Fibroblast of lung (primary cell): ENCODE measurements around the gene NTMT1. TPM values are rescaled to one million over a fixed set of nuclear protein-coding genes. Genes with fewer than 3 reads are reported as not detected.
A peak's percentile ranks its signal among the peaks of the same experiment; 100 is the strongest.

Experiments
- DNase-seq, 2 donors: peaks; one replicate each; pipeline versions ENCODE4 v3.0.0 to v3.0.0-alpha.2; 2010; ENCODE audit warnings: low read depth in 2 of 2
- H2AFZ ChIP-seq: 2 replicates; pipeline ENCODE4 v1.5.1; 2012; ENCODE audit warnings: low read length, control low read depth, inconsistent platforms
- H3K27ac ChIP-seq: 2 replicates; pipeline ENCODE4 v1.5.1; 2011; ENCODE audit warnings: low read length, control low read depth; ENCODE audit not compliant: insufficient read depth
- H3K27me3 ChIP-seq: 2 replicates; pipeline ENCODE4 v1.5.1; 2011; ENCODE audit warnings: mild to moderate bottlenecking, low read length; ENCODE audit not compliant: control insufficient read depth, insufficient read depth
- H3K36me3 ChIP-seq: 2 replicates; pipeline ENCODE4 v1.5.1; 2011; ENCODE audit warnings: low read length; ENCODE audit not compliant: control insufficient read depth, insufficient read depth
- H3K4me1 ChIP-seq: 2 replicates; pipeline ENCODE4 v1.5.1; 2011; ENCODE audit warnings: low read length; ENCODE audit not compliant: control insufficient read depth, insufficient read depth; ENCODE audit errors: extremely low read depth
- H3K4me2 ChIP-seq: 2 replicates; pipeline ENCODE4 v1.5.1; 2011; ENCODE audit warnings: low read length, control low read depth; ENCODE audit not compliant: insufficient read depth; ENCODE audit errors: extremely low read depth
- H3K4me3 ChIP-seq, 4 experiments: fragments of 200-600 bp in 1 of 4; sonication (generic) in 1 of 4; replicated peaks in 1 of 4; 2 replicates each; pipeline ENCODE4 v1.5.1; 2011 to 2016; ENCODE audit warnings: low read length in 4 of 4, low read depth in 3 of 4, mild to moderate bottlenecking in 3 of 4, control low read depth in 2 of 4, inconsistent platforms in 1 of 4, mixed read lengths in 1 of 4; ENCODE audit not compliant: insufficient read depth in 1 of 4; ENCODE audit errors: control extremely low read depth in 1 of 4
- H3K79me2 ChIP-seq: 2 replicates; pipeline ENCODE4 v1.5.1; 2012; ENCODE audit warnings: mild to moderate bottlenecking, low read length, inconsistent platforms; ENCODE audit not compliant: control insufficient read depth, insufficient read depth
- H3K9ac ChIP-seq: 2 replicates; pipeline ENCODE4 v1.5.1; 2011; ENCODE audit warnings: mild to moderate bottlenecking, low read length, control low read depth; ENCODE audit not compliant: insufficient read depth
- H3K9me3 ChIP-seq: 2 replicates; pipeline ENCODE4 v1.5.1; 2012; ENCODE audit warnings: low read depth, low read length; ENCODE audit not compliant: control insufficient read depth, insufficient read depth
- H4K20me1 ChIP-seq: 2 replicates; pipeline ENCODE4 v1.5.1; 2011; ENCODE audit warnings: low read length; ENCODE audit not compliant: control insufficient read depth, insufficient read depth; ENCODE audit errors: extremely low read depth
- CTCF ChIP-seq, 2 donors: IDR thresholded peaks in 1 of 2; conservative IDR thresholded peaks in 1 of 2; 1 replicate in 1 of 2; 2 replicates in 1 of 2; pipeline ENCODE4 v1.5.1; 2011 to 2012; ENCODE audit warnings: low read length in 2 of 2, control low read depth in 1 of 2, inconsistent platforms in 1 of 2, low read depth in 1 of 2, mild to moderate bottlenecking in 1 of 2
- EZH2 ChIP-seq: IDR thresholded peaks from 2 replicates; pipeline ENCODE4 v1.5.1; 2012; ENCODE audit warnings: low read length, control low read depth, mild to moderate bottlenecking; ENCODE audit errors: missing control alignments
- polyA plus RNA-seq, 2 donors: library from polyadenylated mRNA; depleted of rRNA in 1 of 2; stranded (reverse) in 1 of 2; unstranded in 1 of 2; fragments of >200 nt; gene quantifications; 2 replicates each; pipeline ENCODE4 v1.2.1, GENCODE V29; 2011 to 2012; ENCODE audit warnings: missing spikeins in 1 of 2
- total RNA-seq: library from RNA; depleted of rRNA; stranded (reverse); fragments of >200 nt; gene quantifications from 2 replicates; pipeline ENCODE4 v1.2.1, GENCODE V29; 2014

The NTMT1 gene
- total and polyA plus RNA-seq, 2 donors (not counting 1 experiment from before 2014, with no cell fraction given), result 34.2 to 51.9 TPM

DNA sequence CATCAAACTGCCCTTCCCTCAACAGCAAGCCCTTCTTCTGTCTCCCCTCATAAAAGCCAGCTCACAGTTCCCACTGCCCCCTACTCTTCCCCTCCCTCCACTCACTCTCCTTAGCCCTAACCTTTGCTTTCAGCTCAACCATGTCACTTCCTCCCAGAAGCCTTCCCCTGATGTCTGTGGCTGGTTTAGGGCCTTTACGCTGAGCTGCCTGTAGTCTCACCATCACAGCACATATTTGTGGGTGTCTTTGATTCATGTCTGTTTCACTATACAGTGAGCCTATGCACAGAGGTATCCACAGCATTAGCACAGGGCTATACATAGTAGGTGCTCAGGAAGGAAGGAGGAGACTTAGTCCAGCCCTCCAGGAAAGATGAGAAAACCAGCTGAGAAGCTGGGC lies 39.7 kb upstream of the NTMT1 start:
- Histone ChIP-seq H3K9ac (no peak overlapping the region), H3K4me1 (peaks cover 2% of the 10 kb centered on the region), H3K4me2 (no peak overlapping the region), H3K27ac (no peak overlapping the region), H3K9me3 (no peaks in the 10 kb centered on the region), H4K20me1 (no peaks in the 10 kb centered on the region), H2AFZ (no peak overlapping the region), H3K36me3 (no peaks in the 10 kb centered on the region), H3K79me2 (no peaks in the 10 kb centered on the region), H3K27me3 (no peaks in the 10 kb centered on the region), H3K4me3 (no peak overlapping the region)
- DNase-seq, result no peak
- TF ChIP-seq EZH2 (no peak), CTCF (conservative IDR thresholded peaks at IDR 0.05 in 1 of 2, IDR thresholded peaks at IDR 0.05 in 1 of 2; ENCODE audit: low read depth in 1 of 2, low read length in 2 of 2) (no peak)

DNA sequence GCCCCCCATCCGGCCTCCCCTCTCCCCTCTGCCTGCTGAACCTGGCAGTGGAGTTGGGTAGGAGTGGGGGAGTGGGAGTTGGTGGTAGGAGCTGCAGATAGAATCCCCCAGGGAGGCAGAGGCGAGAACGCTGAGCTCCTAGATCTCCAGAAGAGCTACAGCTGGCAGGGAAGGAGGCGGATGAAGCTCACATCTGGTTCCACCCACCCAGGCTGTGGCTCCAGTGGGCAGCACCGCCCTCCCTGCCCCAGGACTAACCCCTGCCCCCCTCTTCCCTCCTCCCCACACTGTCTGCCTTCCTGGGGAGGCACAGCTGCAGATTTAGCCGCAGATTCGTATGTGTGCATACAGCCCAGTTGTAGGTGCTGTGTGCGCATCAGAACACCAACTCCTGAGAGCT lies 39.3 kb upstream of the NTMT1 start:
- Histone ChIP-seq H3K27me3 (no peaks in the 10 kb centered on the region), H3K27ac (no peak overlapping the region), H3K9me3 (no peaks in the 10 kb centered on the region), H3K9ac (no peak overlapping the region), H3K4me3 (no peak overlapping the region), H4K20me1 (no peaks in the 10 kb centered on the region), H3K4me2 (no peak overlapping the region), H3K36me3 (no peaks in the 10 kb centered on the region), H3K79me2 (no peaks in the 10 kb centered on the region), H2AFZ (no peak overlapping the region), H3K4me1 (peaks cover 2% of the 10 kb centered on the region)
- DNase-seq, result peak in 1 of 2 donors; percentile 66
- no peak for TF ChIP-seq CTCF (conservative IDR thresholded peaks at IDR 0.05 in 1 of 2, IDR thresholded peaks at IDR 0.05 in 1 of 2; ENCODE audit: low read depth in 1 of 2, low read length in 2 of 2)
- no peak for TF ChIP-seq EZH2

DNA sequence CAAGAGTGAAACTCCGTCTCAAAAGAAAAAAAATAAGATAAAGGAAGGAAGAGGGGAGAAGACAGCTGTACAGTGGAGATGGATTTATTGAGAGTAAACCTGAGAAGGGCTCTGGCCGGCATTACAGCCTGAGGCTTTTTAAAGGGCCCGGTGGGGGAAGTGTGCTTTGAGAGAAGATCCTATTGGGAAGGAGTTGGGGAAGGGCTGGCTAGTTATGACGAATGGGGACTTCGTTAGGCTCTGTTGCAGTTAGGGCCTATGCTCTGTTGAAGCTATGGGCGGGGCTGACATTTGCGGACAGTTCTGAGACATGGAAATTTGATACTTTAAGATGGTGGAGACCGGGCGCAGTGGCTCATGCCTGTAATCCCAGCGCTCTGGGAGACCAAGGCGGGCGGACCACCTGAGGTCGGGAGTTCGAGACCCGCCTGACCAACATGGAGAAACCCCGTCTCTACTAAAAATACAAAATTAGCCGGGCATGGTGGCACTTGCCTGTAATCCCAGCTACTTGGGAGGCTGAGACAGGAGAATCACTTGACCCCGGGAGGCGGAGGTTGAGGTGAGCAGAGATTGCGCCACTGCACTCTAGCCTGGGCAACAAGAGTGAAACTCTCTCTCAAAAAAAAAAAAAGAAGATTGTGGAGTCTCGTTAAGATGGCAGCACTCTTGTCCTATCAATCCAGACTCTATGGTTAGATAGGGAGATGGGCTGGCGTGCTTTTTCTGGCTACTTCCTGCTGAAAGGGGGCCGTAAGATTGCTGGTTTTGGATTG lies 38.3 kb upstream of the NTMT1 start:
- TF ChIP-seq EZH2 (no peak), CTCF (conservative IDR thresholded peaks at IDR 0.05 in 1 of 2, IDR thresholded peaks at IDR 0.05 in 1 of 2; ENCODE audit: low read depth in 1 of 2, low read length in 2 of 2) (no peak)

More for the DNA sequence above, 38.3 kb upstream of the NTMT1 start:
- Histone ChIP-seq H4K20me1 (no peaks in the 10 kb centered on the region), H3K4me2 (no peak overlapping the region), H3K27ac (no peak overlapping the region), H3K9me3 (no peaks in the 10 kb centered on the region), H3K4me3 (no peak overlapping the region), H3K27me3 (no peaks in the 10 kb centered on the region), H3K9ac (no peak overlapping the region), H3K36me3 (no peaks in the 10 kb centered on the region), H3K4me1 (peaks cover 2% of the 10 kb centered on the region), H2AFZ (no peak overlapping the region), H3K79me2 (no peaks in the 10 kb centered on the region)
- DNase-seq, result peak in 1 of 2 donors; percentile 57
